Muscle of leg (tissue), 11 donors: ENCODE results near the gene TWIST2. TPM values are rescaled to one million over a fixed set of nuclear protein-coding genes. Genes with fewer than 3 reads are reported as not detected.

Experiments used
- DNase-seq: peaks from one replicate; pipeline ENCODE4 v3.0.0; 2013
- H3K27ac ChIP-seq: one replicate; pipeline ENCODE4 v1.5.1; 2013; ENCODE audit warnings: mild to moderate bottlenecking, low read length, control low read depth
- H3K27me3 ChIP-seq: one replicate; pipeline ENCODE4 v1.6.1; 2013; ENCODE audit warnings: low read length; ENCODE audit not compliant: control insufficient read depth, insufficient read depth
- H3K36me3 ChIP-seq: one replicate; pipeline ENCODE4 v1.6.1; 2013; ENCODE audit warnings: low read length; ENCODE audit not compliant: control insufficient read depth, insufficient read depth
- H3K4me1 ChIP-seq: one replicate; pipeline ENCODE4 v1.6.1; 2013; ENCODE audit warnings: low read length; ENCODE audit not compliant: control insufficient read depth, insufficient read depth
- H3K4me3 ChIP-seq: one replicate; pipeline ENCODE4 v1.5.1; 2013; ENCODE audit warnings: low read length, control low read depth
- H3K9me3 ChIP-seq: replicated peaks from 2 replicates; pipeline ENCODE4 v1.6.1; 2013; ENCODE audit warnings: low read depth, low read length; ENCODE audit not compliant: control insufficient read depth
- WGBS: methylation state at CpG from one replicate; pipeline ENCODE4 v1.1.5; 2013; ENCODE audit warnings: missing lambda C conversion rate; ENCODE audit not compliant: insufficient coverage; 5-methylcytosine and 5-hydroxymethylcytosine counted together
- polyA plus RNA-seq, 8 donors: library from polyadenylated mRNA; unstranded; fragments of 120-200 nt; gene quantifications; one replicate each; pipeline versions ENCODE4 v1.2.1 to v1.2.3, GENCODE V29; 2013; ENCODE audit warnings: inconsistent platforms in 1 of 8, low replicate concordance in 1 of 8; ENCODE audit not compliant: insufficient read length in 8 of 8, insufficient read depth in 1 of 8
- total RNA-seq: library from RNA; stranded (reverse); fragments of 120-200 nt; gene quantifications from one replicate; pipeline ENCODE4 v1.2.4, GENCODE V29; 2013

TWIST2 gene
- total and polyA plus RNA-seq, 9 donors = 2.9 to 43.7 (median 6.6) TPM

DNA sequence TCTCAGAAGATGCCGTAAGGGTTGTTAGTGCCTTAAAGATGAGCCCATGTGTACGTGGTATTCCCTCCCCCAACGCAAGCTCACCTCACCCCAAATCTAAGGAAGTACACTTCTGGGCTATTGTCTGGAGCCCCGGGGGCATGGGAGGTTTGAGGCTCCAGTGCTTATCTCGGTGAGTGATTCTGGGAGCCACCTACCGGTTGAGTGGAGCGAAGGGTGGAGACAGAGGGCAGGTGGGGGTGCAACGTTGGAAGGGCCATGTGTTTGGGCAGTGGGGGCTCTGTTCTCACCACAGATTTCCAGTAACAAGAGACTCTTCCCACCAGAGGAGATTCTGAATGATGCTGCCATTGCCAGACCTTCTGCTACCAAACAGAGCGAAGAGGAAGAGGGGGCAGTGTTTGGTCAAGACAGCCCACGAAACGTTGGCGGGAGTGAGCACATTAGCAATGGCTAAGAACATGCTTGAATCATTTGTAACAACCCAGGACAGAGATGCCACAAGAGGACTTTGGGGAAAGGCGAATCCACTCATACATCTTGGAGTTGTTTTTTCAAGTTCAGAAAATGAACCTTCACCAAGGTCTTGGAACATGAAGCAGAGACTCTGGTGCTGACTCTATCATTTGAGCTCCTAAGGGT lies 38.7 kb downstream of the TWIST2 start:
- no peaks in the 10 kb centered on the region for H3K36me3 ChIP-seq
- no peak overlapping the region for H3K27ac ChIP-seq
- 81% methylated on average over 4 of the region's 13 CpGs for WGBS
- no peak overlapping the region for H3K4me3 ChIP-seq
- H3K9me3 ChIP-seq = no peaks in the 10 kb centered on the region
- H3K4me1 ChIP-seq = peaks cover 26% of the 10 kb centered on the region
- DNase-seq = no peak
- H3K27me3 ChIP-seq = peaks cover 6% of the 10 kb centered on the region

DNA sequence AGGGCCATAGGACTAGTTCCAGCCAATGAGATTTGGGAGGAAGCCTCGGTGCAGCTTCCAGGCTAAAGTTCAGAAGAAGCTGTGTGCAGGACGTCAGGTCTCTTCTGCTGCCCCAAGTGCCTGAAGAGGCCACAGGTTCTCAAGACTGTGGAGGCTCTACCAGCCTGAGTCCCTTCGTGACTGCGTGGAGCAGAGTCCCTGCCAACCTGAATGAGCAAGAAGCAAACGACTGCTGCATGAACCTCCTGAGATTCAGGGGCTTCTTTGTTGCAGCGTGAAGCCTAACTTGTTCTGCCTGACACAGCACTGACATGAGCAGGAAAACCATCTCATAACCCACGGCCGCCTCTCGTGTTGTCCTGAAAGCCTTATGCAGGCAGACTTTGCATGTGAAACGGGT lies 39.7 kb downstream of the TWIST2 start:
- Histone ChIP-seq H3K27ac (no peak overlapping the region), H3K9me3 (no peaks in the 10 kb centered on the region), H3K4me1 (peaks cover 23% of the 10 kb centered on the region), H3K36me3 (no peaks in the 10 kb centered on the region), H3K4me3 (no peak overlapping the region), H3K27me3 (peaks cover 3% of the 10 kb centered on the region)
- DNase-seq = no peak
- 86% methylated on average over 10 of the region's 10 CpGs for WGBS

DNA sequence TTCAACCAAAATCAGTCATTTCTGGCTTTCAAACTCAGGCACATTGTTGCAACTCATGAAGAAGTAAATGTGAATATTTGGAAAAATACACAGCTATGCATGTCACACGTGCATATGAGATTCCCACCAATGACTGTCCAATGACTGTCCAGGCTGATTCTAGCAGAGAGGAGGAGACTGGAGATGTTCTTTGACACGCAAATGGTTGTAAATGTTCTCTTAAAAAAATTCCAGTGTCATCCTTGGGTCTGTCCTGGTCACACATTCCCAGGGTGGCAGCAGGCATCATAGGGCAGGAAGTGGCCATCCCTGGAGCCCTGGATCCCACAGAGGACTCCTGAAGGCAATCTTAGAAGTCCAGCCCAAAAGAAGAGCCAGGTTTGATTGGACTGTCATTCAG lies 40.9 kb downstream of the TWIST2 start:
- 85% methylated on average over 2 of the region's 2 CpGs for WGBS
- Histone ChIP-seq H3K27ac (no peak overlapping the region), H3K36me3 (no peaks in the 10 kb centered on the region), H3K4me1 (peaks cover 17% of the 10 kb centered on the region), H3K4me3 (no peak overlapping the region), H3K9me3 (no peaks in the 10 kb centered on the region), H3K27me3 (no peaks in the 10 kb centered on the region)
- DNase-seq = no peak

DNA sequence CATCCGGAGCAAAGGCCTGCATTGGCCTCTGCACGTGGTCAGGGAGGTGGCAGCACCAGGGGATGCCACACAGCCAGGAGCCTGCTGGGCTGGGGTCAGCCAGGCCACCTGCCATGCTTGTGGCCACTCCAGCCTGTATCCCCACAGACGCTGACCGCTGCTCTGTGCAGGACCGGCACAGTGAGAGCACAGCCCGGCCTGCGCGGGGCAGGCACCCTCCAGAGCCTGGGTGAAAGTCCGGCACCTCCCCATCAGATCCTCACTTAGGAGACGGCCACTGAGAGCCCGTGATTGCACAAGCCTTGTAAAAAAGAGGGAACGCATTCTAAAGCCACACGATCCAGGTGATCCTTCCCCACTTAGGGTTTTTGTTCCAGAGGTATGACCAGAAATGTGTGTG lies 42.2 kb downstream of the TWIST2 start:
- 86% methylated on average over 5 of the region's 13 CpGs for WGBS
- H3K27me3 ChIP-seq = peaks cover 2% of the 10 kb centered on the region
- no peaks in the 10 kb centered on the region for H3K36me3 ChIP-seq
- DNase-seq = no peak
- H3K27ac ChIP-seq = no peak overlapping the region
- peaks cover 11% of the 10 kb centered on the region for H3K4me1 ChIP-seq
- H3K9me3 ChIP-seq = no peaks in the 10 kb centered on the region
- no peak overlapping the region for H3K4me3 ChIP-seq

DNA sequence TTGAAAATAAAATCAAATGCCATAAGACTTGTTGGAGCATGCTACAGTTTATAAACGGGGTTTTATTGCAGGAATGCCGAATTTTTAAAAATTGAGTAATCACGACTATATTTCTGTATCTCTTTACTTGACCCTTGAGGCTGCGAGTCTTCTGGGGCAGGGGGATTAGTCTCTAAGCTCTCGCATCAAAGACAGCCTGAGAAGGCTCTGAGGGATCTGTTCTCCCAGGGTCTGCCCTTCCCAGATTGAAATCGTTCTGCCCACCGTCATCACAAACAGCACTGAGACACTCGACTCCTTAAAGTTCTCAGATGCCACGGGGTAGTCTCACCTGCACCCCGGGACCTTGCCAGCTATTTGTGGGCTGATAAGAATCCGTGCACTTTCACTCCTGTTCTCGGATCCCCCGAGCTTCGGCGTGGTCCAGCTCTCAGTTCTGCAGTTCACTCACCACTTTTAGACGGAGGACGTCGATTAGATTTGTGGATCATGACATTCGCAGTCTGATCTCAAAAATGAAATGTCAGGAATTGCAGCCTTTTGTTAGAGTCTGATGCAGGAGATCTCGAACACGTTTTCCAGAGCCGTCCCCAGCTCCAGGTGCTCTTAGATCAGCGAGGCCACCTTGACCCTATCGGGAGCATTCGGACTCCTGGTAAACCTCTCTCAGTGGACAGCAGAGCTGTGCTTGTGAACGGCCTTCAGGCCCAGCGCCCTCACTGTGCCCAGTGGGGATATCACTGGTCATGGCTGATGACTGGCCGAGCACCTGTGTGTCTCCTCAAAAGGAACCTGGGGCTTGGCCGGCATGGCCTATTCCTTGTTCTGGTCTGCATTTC lies 43.0 kb downstream of the TWIST2 start:
- 69% methylated on average over 25 of the region's 29 CpGs for WGBS
- H3K4me3 ChIP-seq = no peak overlapping the region
- H3K36me3 ChIP-seq = no peaks in the 10 kb centered on the region
- peaks cover 18% of the 10 kb centered on the region for H3K4me1 ChIP-seq
- H3K9me3 ChIP-seq = no peaks in the 10 kb centered on the region
- H3K27me3 ChIP-seq = peaks cover 2% of the 10 kb centered on the region
- no peak for DNase-seq
- H3K27ac ChIP-seq = no peak overlapping the region

DNA sequence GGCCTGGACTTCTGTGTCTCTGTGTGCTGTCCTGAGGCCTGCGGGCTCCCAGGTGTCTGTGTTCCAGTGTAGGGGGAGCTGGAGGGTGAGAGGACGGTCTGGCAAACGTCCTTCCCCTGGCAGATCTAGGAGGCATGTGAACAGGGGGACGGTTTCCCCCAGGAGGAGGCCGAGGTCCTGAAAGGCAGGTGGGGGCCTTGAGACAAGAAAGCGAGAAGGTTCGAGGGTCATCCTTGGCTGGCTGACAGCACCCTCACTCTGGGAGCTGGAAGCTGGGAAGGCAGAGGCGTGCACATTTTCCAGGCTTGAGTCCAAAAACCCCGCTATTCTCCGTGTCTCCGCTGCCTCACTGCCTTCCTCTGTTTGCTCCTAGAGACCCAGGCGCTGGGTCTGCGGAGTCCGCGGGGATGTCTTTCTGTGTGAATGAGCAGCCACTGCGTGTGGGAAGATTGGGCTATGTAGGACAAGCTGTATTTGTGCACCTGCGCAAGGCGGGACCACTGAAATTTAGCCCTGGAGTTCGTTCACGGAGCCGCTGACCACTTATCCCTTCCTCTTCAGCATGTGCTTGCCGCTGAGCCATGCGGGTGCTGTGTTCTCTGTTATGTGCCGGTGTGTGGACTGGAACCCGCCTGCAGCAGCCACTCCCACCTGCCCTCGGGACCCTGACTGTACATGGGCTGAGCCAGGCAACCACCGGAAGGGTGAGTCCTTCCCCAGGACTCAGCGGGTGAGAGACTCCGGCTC lies 43.7 kb downstream of the TWIST2 start:
- peak; percentile 64 for DNase-seq
- 39% methylated on average over 27 of the region's 29 CpGs for WGBS
- no peaks in the 10 kb centered on the region for H3K36me3 ChIP-seq
- no peak overlapping the region for H3K4me3 ChIP-seq
- H3K9me3 ChIP-seq = no peaks in the 10 kb centered on the region
- no peak overlapping the region for H3K27ac ChIP-seq
- H3K27me3 ChIP-seq = peaks cover 2% of the 10 kb centered on the region
- peaks cover 26% of the 10 kb centered on the region for H3K4me1 ChIP-seq

DNA sequence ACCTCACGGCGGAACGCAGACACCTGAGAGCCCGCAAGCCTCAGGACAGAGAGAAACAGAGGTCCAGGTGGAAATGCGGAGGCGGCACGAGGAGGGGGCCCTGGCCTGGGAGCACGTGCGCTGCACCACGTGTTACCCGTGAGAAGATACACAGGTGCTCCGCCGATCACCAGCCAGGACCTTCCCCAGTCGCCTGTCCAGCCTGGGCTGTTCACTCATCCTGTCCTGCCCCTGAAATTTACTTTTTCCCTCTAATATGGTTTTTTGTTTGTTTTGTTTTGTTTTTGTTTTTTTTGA lies 44.3 kb downstream of the TWIST2 start:
- Histone ChIP-seq H3K27ac (no peak overlapping the region), H3K27me3 (peaks cover 4% of the 10 kb centered on the region), H3K36me3 (no peaks in the 10 kb centered on the region), H3K4me3 (no peak overlapping the region), H3K9me3 (no peaks in the 10 kb centered on the region), H3K4me1 (peaks cover 27% of the 10 kb centered on the region)
- DNase-seq = no peak
- 85% methylated on average over 13 of the region's 14 CpGs for WGBS

DNA sequence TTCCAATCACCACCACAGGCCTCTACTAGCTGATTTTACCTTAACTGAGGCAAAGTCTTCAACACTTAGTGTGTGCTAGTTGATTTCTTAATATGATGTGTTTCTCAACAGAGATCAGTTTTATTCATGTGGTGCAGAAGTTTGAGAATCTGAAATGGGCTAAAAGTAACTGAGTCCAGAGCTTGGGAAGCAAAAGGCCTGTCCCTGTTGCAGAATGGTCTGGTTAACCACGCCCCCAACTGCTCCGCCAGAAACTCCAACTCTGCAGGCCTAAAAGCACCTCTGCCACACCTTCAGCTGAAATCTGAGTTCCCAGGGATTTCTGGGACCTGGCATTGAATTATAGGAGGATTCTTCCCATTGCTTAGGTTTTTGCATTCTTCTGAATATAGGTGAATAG lies 44.9 kb downstream of the TWIST2 start:
- peaks cover 33% of the 10 kb centered on the region for H3K4me1 ChIP-seq

DNA sequence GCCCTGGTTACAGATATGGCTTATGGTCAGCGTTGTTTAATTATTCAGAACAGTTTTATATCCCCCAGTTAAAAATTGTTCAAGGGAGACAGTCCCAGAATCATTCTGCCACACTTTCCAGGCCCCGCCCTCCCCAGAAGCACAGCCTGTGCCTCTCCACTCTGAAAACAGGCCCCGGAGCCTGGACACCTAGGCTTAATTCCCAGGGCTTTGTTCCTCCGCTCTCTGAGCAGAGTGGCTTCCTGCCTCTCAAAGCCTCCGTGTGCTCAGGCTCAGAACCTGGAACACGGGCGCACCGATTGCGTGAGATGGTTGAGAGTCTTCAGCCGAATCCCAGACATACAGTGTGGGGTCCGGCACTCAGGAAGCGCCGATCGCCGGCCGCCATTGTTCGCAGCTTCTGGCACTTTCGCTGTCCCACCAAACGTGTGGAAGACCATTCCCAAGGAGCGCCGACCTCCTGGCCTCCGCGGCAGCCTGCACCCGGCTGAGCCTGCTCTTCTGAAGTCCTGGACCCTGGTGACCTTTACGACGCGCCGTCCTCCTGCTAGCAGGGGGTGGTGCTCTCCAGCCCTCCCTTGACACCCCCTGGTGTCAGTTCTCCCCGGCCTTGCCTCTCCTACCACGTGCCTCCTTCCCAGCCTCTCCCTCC lies 45.6 kb downstream of the TWIST2 start:
- Histone ChIP-seq H3K27me3 (peaks cover 4% of the 10 kb centered on the region), H3K9me3 (no peaks in the 10 kb centered on the region), H3K36me3 (no peaks in the 10 kb centered on the region), H3K4me3 (no peak overlapping the region), H3K4me1 (peaks cover 37% of the 10 kb centered on the region), H3K27ac (no peak overlapping the region)
- no peak for DNase-seq
- WGBS = 84% methylated on average over 27 of the region's 30 CpGs

More for the DNA sequence above, 44.9 kb downstream of the TWIST2 start:
- no CpG with 5 or more reads among the region's 2 CpGs for WGBS
- Histone ChIP-seq H3K4me3 (no peak overlapping the region), H3K27me3 (peaks cover 4% of the 10 kb centered on the region), H3K36me3 (no peaks in the 10 kb centered on the region), H3K9me3 (no peaks in the 10 kb centered on the region), H3K27ac (no peak overlapping the region)
- no peak for DNase-seq
